ENCODE measurements around the gene BDH2. TPM values are rescaled to one million over a fixed set of nuclear protein-coding genes. Genes with fewer than 3 reads are reported as not detected.
A peak's percentile ranks its signal among the peaks of the same experiment; 100 is the strongest.

Gene BDH2
- polyA plus RNA-seq, 1 donor from 2014 or later: 12.9 TPM

DNA sequence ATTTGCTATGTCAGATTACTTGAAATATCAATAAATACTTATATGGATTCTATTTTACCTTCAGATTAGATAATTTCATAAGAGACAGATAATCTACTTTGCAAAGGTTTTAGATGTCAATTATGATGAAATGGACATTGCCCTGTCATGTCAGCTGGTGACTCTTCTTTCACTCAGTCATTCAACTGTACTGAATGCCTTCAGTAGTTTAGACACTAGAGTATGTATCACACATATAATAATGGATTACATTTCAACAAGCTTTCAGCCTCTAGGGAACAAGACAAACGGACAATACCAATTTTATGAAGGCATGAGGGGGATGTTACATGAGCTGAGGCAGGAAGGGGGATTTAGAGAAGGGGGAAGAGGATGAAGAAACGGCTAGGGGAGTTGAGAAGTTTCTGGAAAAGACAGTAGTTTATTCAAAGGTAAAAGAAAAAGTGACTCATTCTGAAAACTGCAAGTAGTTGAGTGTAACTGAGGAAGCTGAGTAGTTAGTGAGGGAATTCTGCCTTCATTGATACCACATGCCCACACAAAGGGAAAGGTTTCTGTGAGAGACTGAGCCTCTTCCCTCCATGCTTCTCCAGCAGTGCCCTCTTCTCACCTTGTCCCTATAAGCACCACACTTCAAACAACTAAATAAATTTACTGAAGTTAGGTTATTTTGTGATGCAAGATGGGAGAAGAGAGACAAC lies 48.7 kb downstream of the BDH2 start:
- H4K20me1 ChIP-seq (ENCODE audit: insufficient read depth): no peaks in the 10 kb centered on the region
- H3K4me3 ChIP-seq (ENCODE audit: low read length): no peak overlapping the region
- no peak overlapping the region for H3K9ac ChIP-seq (ENCODE audit: low read length)
- no peaks in the 10 kb centered on the region for H3K9me3 ChIP-seq (ENCODE audit: low read length)
- no peak overlapping the region for H2AFZ ChIP-seq (ENCODE audit: low read depth, low read length)
- no peaks in the 10 kb centered on the region for H3K27me3 ChIP-seq (ENCODE audit: insufficient read depth, low read depth, low read length)
- no peaks in the 10 kb centered on the region for H3K36me3 ChIP-seq (ENCODE audit: insufficient read depth, low read length)
- TF ChIP-seq POLR2AphosphoS5 (IDR thresholded peaks at IDR 0.05): no peak
- TF ChIP-seq, protein P1, sequence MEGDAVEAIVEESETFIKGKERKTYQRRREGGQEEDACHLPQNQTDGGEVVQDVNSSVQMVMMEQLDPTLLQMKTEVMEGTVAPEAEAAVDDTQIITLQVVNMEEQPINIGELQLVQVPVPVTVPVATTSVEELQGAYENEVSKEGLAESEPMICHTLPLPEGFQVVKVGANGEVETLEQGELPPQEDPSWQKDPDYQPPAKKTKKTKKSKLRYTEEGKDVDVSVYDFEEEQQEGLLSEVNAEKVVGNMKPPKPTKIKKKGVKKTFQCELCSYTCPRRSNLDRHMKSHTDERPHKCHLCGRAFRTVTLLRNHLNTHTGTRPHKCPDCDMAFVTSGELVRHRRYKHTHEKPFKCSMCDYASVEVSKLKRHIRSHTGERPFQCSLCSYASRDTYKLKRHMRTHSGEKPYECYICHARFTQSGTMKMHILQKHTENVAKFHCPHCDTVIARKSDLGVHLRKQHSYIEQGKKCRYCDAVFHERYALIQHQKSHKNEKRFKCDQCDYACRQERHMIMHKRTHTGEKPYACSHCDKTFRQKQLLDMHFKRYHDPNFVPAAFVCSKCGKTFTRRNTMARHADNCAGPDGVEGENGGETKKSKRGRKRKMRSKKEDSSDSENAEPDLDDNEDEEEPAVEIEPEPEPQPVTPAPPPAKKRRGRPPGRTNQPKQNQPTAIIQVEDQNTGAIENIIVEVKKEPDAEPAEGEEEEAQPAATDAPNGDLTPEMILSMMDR (IDR thresholded peaks at IDR 0.05; ENCODE audit: poor library complexity, severe bottlenecking): no peak
- no peak for TF ChIP-seq EZH2 (IDR thresholded peaks at IDR 0.05; ENCODE audit: borderline replicate concordance, insufficient read depth, low read length, poor library complexity, severe bottlenecking)
- no peak for TF ChIP-seq TAF1 (IDR thresholded peaks at IDR 0.05; ENCODE audit: low read depth)
- no peak for TF ChIP-seq RAD21 (conservative IDR thresholded peaks at IDR 0.05)
- no peak for TF ChIP-seq SMC3 (conservative IDR thresholded peaks at IDR 0.05; ENCODE audit: poor library complexity)
- TF ChIP-seq, protein P2, sequence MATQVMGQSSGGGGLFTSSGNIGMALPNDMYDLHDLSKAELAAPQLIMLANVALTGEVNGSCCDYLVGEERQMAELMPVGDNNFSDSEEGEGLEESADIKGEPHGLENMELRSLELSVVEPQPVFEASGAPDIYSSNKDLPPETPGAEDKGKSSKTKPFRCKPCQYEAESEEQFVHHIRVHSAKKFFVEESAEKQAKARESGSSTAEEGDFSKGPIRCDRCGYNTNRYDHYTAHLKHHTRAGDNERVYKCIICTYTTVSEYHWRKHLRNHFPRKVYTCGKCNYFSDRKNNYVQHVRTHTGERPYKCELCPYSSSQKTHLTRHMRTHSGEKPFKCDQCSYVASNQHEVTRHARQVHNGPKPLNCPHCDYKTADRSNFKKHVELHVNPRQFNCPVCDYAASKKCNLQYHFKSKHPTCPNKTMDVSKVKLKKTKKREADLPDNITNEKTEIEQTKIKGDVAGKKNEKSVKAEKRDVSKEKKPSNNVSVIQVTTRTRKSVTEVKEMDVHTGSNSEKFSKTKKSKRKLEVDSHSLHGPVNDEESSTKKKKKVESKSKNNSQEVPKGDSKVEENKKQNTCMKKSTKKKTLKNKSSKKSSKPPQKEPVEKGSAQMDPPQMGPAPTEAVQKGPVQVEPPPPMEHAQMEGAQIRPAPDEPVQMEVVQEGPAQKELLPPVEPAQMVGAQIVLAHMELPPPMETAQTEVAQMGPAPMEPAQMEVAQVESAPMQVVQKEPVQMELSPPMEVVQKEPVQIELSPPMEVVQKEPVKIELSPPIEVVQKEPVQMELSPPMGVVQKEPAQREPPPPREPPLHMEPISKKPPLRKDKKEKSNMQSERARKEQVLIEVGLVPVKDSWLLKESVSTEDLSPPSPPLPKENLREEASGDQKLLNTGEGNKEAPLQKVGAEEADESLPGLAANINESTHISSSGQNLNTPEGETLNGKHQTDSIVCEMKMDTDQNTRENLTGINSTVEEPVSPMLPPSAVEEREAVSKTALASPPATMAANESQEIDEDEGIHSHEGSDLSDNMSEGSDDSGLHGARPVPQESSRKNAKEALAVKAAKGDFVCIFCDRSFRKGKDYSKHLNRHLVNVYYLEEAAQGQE (IDR thresholded peaks at IDR 0.05; ENCODE audit: borderline replicate concordance): no peak
- no peak for TF ChIP-seq MXI1 (conservative IDR thresholded peaks at IDR 0.05; ENCODE audit: poor library complexity, severe bottlenecking)
- TF ChIP-seq EP300 (conservative IDR thresholded peaks at IDR 0.05; ENCODE audit: poor library complexity, severe bottlenecking): no peak
- H3K79me2 ChIP-seq (replicated peaks; ENCODE audit: insufficient read depth, low read length): no peaks in the 10 kb centered on the region
- no peaks in the 10 kb centered on the region for H3K9me2 ChIP-seq (ENCODE audit: insufficient read depth, low read length)
- H3K27ac ChIP-seq (ENCODE audit: low read length): no peak overlapping the region
- no peak overlapping the region for H3K4me2 ChIP-seq (ENCODE audit: low read length)
- no peaks in the 10 kb centered on the region for H3F3A ChIP-seq (ENCODE audit: insufficient read depth, low read length, poor library complexity, severe bottlenecking)

DNA sequence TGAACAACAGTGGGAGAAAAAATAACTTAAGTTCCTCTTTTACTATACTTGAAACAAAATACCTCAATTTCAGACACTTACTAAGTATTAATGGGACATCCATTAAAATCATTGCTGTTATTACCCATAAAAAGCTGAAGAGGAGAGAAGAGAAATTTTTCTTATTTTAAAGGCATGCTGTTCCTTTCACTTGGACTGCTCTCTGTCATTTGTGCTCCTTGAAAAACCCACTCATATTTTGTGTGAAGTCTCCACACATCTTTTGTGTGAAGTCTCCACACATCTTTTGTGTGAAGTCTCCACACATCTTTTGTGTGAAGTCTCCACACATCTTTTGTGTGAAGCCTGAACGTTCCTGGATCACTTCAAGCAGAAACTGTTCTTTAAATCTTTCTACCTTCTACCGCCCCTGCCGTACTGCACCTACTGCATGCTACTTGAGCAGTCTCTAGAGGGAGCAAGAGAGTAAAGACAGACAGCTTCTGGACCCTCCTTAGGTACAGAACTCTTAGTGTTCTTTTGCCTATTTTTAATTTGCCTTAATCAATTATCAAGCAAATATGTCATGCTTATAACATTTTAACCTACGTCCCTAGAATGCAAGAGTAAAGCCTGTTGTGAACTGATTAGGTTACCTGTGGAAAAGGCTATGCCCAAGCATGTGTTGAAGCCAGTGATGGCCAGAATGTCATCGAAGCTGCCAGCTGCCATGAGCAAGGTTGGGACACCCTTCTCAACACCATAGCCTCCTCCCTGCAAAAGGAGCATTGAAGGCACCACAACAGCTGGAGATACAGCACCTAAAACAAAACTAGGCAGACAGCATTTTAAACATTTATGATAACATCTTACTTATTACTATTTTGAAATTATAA lies 53.0 kb downstream of the BDH2 start:
- Histone ChIP-seq H3K4me2 (ENCODE audit: low read length) (no peak overlapping the region), H2AFZ (ENCODE audit: low read depth, low read length) (no peak overlapping the region), H3K4me3 (ENCODE audit: low read length) (no peak overlapping the region), H3F3A (ENCODE audit: insufficient read depth, low read length, poor library complexity, severe bottlenecking) (no peaks in the 10 kb centered on the region), H3K9me2 (ENCODE audit: insufficient read depth, low read length) (no peaks in the 10 kb centered on the region), H3K27ac (ENCODE audit: low read length) (no peak overlapping the region), H3K27me3 (ENCODE audit: insufficient read depth, low read depth, low read length) (no peaks in the 10 kb centered on the region), H3K36me3 (ENCODE audit: insufficient read depth, low read length) (no peaks in the 10 kb centered on the region), H4K20me1 (ENCODE audit: insufficient read depth) (no peaks in the 10 kb centered on the region), H3K9me3 (ENCODE audit: low read length) (no peaks in the 10 kb centered on the region), H3K9ac (ENCODE audit: low read length) (no peak overlapping the region), H3K79me2 (replicated peaks; ENCODE audit: insufficient read depth, low read length) (no peaks in the 10 kb centered on the region)
- TF ChIP-seq TAF1 (IDR thresholded peaks at IDR 0.05; ENCODE audit: low read depth): no peak
- TF ChIP-seq, protein P1 (IDR thresholded peaks at IDR 0.05; ENCODE audit: poor library complexity, severe bottlenecking): peak; percentile 31
